Gastroesophageal sphincter (tissue), 3 donors: ENCODE results near the gene IRF2.

Experiments used
- EP300 ChIP-seq: sonication (generic); formaldehyde crosslinking; IDR thresholded peaks from one replicate; pipeline ENCODE4 v1.6.1; 2017; ENCODE audit warnings: antibody characterized with exemption, mild to moderate bottlenecking
- POLR2A ChIP-seq, 2 donors: fragments of 450-650 bp; IDR thresholded peaks; one replicate each; pipeline ENCODE4 v1.6.1; 2017; ENCODE audit warnings: antibody characterized with exemption in 2 of 2, mild to moderate bottlenecking in 2 of 2, moderate library complexity in 1 of 2
- POLR2AphosphoS5 ChIP-seq: sonication (generic); formaldehyde crosslinking; IDR thresholded peaks from one replicate; pipeline ENCODE4 v1.6.1; 2017; ENCODE audit warnings: antibody characterized with exemption
- TF ChIP-seq, protein P1 (sequence below), 4 experiments: fragments of 200-600 bp in 2 of 4; fragments of 450-650 bp in 2 of 4; sonication (generic) in 1 of 4; IDR thresholded peaks; one replicate each; pipeline ENCODE4 v1.5.1; 2017 to 2019; ENCODE audit warnings: antibody characterized with exemption in 4 of 4, mild to moderate bottlenecking in 2 of 4, moderate library complexity in 2 of 4

DNA sequence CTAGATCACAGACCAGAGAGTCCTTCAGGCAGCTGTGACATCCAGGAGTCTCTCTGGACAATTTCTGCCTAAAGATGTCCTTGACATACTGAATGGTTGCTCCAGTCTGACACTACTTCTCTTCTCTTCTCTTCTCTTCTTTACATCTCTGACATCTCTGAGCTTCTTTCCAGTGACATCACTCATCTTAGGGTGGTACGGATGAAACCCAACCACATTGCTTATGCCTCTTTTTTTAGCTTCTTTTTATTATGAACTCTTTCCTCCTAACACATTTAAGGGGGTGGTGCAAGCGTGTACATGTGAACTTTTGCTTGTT lies 39.4 kb upstream of the IRF2 start:
- TF ChIP-seq, protein P1, sequence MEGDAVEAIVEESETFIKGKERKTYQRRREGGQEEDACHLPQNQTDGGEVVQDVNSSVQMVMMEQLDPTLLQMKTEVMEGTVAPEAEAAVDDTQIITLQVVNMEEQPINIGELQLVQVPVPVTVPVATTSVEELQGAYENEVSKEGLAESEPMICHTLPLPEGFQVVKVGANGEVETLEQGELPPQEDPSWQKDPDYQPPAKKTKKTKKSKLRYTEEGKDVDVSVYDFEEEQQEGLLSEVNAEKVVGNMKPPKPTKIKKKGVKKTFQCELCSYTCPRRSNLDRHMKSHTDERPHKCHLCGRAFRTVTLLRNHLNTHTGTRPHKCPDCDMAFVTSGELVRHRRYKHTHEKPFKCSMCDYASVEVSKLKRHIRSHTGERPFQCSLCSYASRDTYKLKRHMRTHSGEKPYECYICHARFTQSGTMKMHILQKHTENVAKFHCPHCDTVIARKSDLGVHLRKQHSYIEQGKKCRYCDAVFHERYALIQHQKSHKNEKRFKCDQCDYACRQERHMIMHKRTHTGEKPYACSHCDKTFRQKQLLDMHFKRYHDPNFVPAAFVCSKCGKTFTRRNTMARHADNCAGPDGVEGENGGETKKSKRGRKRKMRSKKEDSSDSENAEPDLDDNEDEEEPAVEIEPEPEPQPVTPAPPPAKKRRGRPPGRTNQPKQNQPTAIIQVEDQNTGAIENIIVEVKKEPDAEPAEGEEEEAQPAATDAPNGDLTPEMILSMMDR (IDR thresholded peaks at IDR 0.05) = no peak
- TF ChIP-seq POLR2A (IDR thresholded peaks at IDR 0.05) (no peak), POLR2AphosphoS5 (no peak), EP300 (no peak)
